ENCODE measurements around the gene KIFBP.
"Not testable (repeated sequence)": the region's sequence is repeated elsewhere in the genome, so short reads cannot be mapped to it uniquely, and the experiment has no call there.

- TF ChIP-seq CTCF (conservative IDR thresholded peaks at IDR 0.05; ENCODE audit: low read length); EZH2phosphoT487 (IDR thresholded peaks at IDR 0.05; ENCODE audit: borderline replicate concordance): not testable (repeated sequence)
These were observed 12.6 kb upstream of the KIFBP start for GRCh38 chr10:68975936-68976473.

All from Loucy (cell line).